Hepatocyte (in vitro differentiated cells): ENCODE measurements around the gene CAB39. TPM values are rescaled to one million over a fixed set of nuclear protein-coding genes. Genes with fewer than 3 reads are reported as not detected.

Experiments
- DNase-seq: peaks from one replicate; pipeline ENCODE4 v3.0.0-alpha.2; 2016; ENCODE audit warnings: low spot score
- H2AFZ ChIP-seq: fragments of 200-600 bp; sonication (generic); 2 replicates; pipeline ENCODE4 v1.6.0; 2016; ENCODE audit warnings: antibody characterized with exemption, mild to moderate bottlenecking
- H3K27ac ChIP-seq: fragments of 200-600 bp; sonication (generic); 2 replicates; pipeline ENCODE4 v1.5.1; 2016; ENCODE audit warnings: mild to moderate bottlenecking
- H3K27me3 ChIP-seq: fragments of 200-600 bp; sonication (generic); 2 replicates; pipeline ENCODE4 v1.6.1; 2016
- H3K36me3 ChIP-seq: fragments of 200-600 bp; sonication (generic); replicated peaks from 2 replicates; pipeline ENCODE4 v1.5.1; 2016; ENCODE audit warnings: low read depth; ENCODE audit not compliant: insufficient read depth
- H3K4me1 ChIP-seq: fragments of 200-600 bp; sonication (generic); 2 replicates; pipeline ENCODE4 v1.5.1; 2016; ENCODE audit warnings: mild to moderate bottlenecking, moderate library complexity; ENCODE audit not compliant: insufficient read depth
- H3K4me2 ChIP-seq: fragments of 200-600 bp; sonication (generic); 2 replicates; pipeline ENCODE4 v1.6.0; 2016
- H3K4me3 ChIP-seq: fragments of 200-600 bp; sonication (generic); 2 replicates; pipeline ENCODE4 v1.5.1; 2016; ENCODE audit warnings: mild to moderate bottlenecking
- H3K79me2 ChIP-seq: fragments of 200-600 bp; sonication (generic); 2 replicates; pipeline ENCODE4 v1.6.0; 2017; ENCODE audit warnings: mild to moderate bottlenecking
- H3K9me2 ChIP-seq: fragments of 200-600 bp; sonication (generic); replicated peaks from 2 replicates; pipeline ENCODE4 v1.6.0; 2017; ENCODE audit warnings: mild to moderate bottlenecking; ENCODE audit not compliant: insufficient read depth
- H3K9me3 ChIP-seq: fragments of 200-600 bp; sonication (generic); 2 replicates; pipeline ENCODE4 v1.5.1; 2016; ENCODE audit warnings: low read depth, mild to moderate bottlenecking
- H4K20me1 ChIP-seq: fragments of 200-600 bp; sonication (generic); 2 replicates; pipeline ENCODE4 v1.6.0; 2016; ENCODE audit warnings: mild to moderate bottlenecking; ENCODE audit not compliant: insufficient read depth, poor library complexity, severe bottlenecking
- CTCF ChIP-seq: fragments of 200-600 bp; sonication (generic); IDR thresholded peaks from 2 replicates; pipeline ENCODE4 v1.5.1; 2016; ENCODE audit warnings: antibody characterized with exemption, mild to moderate bottlenecking; ENCODE audit not compliant: poor library complexity
- EZH2 ChIP-seq: fragments of 200-600 bp; sonication (generic); IDR thresholded peaks from 2 replicates; pipeline ENCODE4 v1.6.1; 2016; ENCODE audit warnings: antibody characterized with exemption, mild to moderate bottlenecking, borderline replicate concordance
- EZH2phosphoT487 ChIP-seq: fragments of 200-600 bp; sonication (generic); IDR thresholded peaks from one replicate; pipeline ENCODE4 v1.6.1; 2018; ENCODE audit warnings: antibody characterized with exemption, mild to moderate bottlenecking, low read depth, moderate library complexity; ENCODE audit not compliant: unreplicated experiment, severe bottlenecking
- WGBS: methylation state at CpG from one replicate; pipeline ENCODE4 v1.1.6; 2016; ENCODE audit warnings: low lambda C conversion rate; ENCODE audit errors: missing lambda C conversion rate; 5-methylcytosine and 5-hydroxymethylcytosine counted together
- polyA plus RNA-seq: library from polyadenylated mRNA; unstranded; fragments of >200 nt; fragmentation: Nextera tagmentation; extraction: Ambion mirVana; gene quantifications from 2 replicates; pipeline ENCODE4 v1.2.1, GENCODE V29; 2016
- total RNA-seq: library from RNA; depleted of rRNA; stranded (reverse); fragments of >200 nt; gene quantifications from 2 replicates; pipeline ENCODE4 v1.2.3, GENCODE V29; 2014

Gene CAB39
- total and polyA plus RNA-seq, 2 experiments from 2014 or later = 38.5 to 84.4 TPM

- Histone ChIP-seq H3K79me2 (peaks cover 88% of the 10 kb centered on the region), H3K9me2 (no peaks in the 10 kb centered on the region), H3K27ac (no peak overlapping the region), H3K4me1 (no peaks in the 10 kb centered on the region), H3K27me3 (no peaks in the 10 kb centered on the region), H2AFZ (no peak overlapping the region), H3K9me3 (peaks cover 17% of the 10 kb centered on the region), H3K4me2 (no peak overlapping the region), H4K20me1 (no peaks in the 10 kb centered on the region), H3K36me3 (no peaks in the 10 kb centered on the region), H3K4me3 (no peak overlapping the region)
- no peak for TF ChIP-seq EZH2
- TF ChIP-seq EZH2phosphoT487 = no peak
- no peak for TF ChIP-seq CTCF
- 94% methylated on average over 6 of the region's 6 CpGs for WGBS
- DNase-seq = no peak
Observed at GRCh38 chr2:230785346-230785745, 72.7 kb downstream of the CAB39 start.

GRCh38 chr2:230787101-230787500, 74.5 kb downstream of the CAB39 start:
- 100% methylated on average over 2 of the region's 2 CpGs for WGBS
- no peaks in the 10 kb centered on the region for H3K9me2 ChIP-seq
- no peaks in the 10 kb centered on the region for H4K20me1 ChIP-seq
- no peak overlapping the region for H2AFZ ChIP-seq
- peaks cover 77% of the 10 kb centered on the region for H3K79me2 ChIP-seq
- H3K9me3 ChIP-seq = peaks cover 17% of the 10 kb centered on the region
- no peak overlapping the region for H3K4me3 ChIP-seq
- H3K4me2 ChIP-seq = no peak overlapping the region
- H3K36me3 ChIP-seq = no peaks in the 10 kb centered on the region
- no peak overlapping the region for H3K27ac ChIP-seq
- H3K27me3 ChIP-seq = no peaks in the 10 kb centered on the region
- no peak for DNase-seq
- H3K4me1 ChIP-seq = no peaks in the 10 kb centered on the region
- TF ChIP-seq EZH2phosphoT487 (no peak), CTCF (no peak), EZH2 (no peak)

GRCh38 chr2:230788554-230789175, 76.0 kb downstream of the CAB39 start:
- Histone ChIP-seq H3K36me3 (no peaks in the 10 kb centered on the region), H3K9me2 (no peaks in the 10 kb centered on the region), H3K27me3 (no peaks in the 10 kb centered on the region), H3K27ac (no peak overlapping the region), H3K9me3 (peaks cover 17% of the 10 kb centered on the region), H3K4me3 (no peak overlapping the region), H3K4me2 (no peak overlapping the region), H2AFZ (no peak overlapping the region), H3K79me2 (peaks cover 70% of the 10 kb centered on the region), H3K4me1 (peaks cover 6% of the 10 kb centered on the region), H4K20me1 (no peaks in the 10 kb centered on the region)
- no peak for TF ChIP-seq EZH2phosphoT487
- TF ChIP-seq CTCF = no peak
- no peak for TF ChIP-seq EZH2
- WGBS = 97% methylated on average over 3 of the region's 3 CpGs
- DNase-seq = no peak

- Histone ChIP-seq H4K20me1 (no peaks in the 10 kb centered on the region), H3K27me3 (no peaks in the 10 kb centered on the region), H3K4me2 (no peak overlapping the region), H2AFZ (no peak overlapping the region), H3K9me3 (peaks cover 17% of the 10 kb centered on the region), H3K27ac (no peak overlapping the region), H3K36me3 (no peaks in the 10 kb centered on the region), H3K4me1 (peaks cover 16% of the 10 kb centered on the region), H3K79me2 (peaks cover 64% of the 10 kb centered on the region), H3K4me3 (no peak overlapping the region), H3K9me2 (no peaks in the 10 kb centered on the region)
- TF ChIP-seq EZH2 (no peak), EZH2phosphoT487 (no peak), CTCF (no peak)
- WGBS = 93% methylated on average over 1 of the region's 1 CpG
- no peak for DNase-seq
Observed at GRCh38 chr2:230790981-230791380, 78.3 kb downstream of the CAB39 start.
